ENCODE measurements around the gene SEMA6A. TPM values are rescaled to one million over a fixed set of nuclear protein-coding genes. Genes with fewer than 3 reads are reported as not detected.
A peak's percentile ranks its signal among the peaks of the same experiment; 100 is the strongest.

The SEMA6A gene
- polyA plus RNA-seq, 1 of the 3 experiments (the other 2 are of a cell fraction): 0.18 TPM

DNA sequence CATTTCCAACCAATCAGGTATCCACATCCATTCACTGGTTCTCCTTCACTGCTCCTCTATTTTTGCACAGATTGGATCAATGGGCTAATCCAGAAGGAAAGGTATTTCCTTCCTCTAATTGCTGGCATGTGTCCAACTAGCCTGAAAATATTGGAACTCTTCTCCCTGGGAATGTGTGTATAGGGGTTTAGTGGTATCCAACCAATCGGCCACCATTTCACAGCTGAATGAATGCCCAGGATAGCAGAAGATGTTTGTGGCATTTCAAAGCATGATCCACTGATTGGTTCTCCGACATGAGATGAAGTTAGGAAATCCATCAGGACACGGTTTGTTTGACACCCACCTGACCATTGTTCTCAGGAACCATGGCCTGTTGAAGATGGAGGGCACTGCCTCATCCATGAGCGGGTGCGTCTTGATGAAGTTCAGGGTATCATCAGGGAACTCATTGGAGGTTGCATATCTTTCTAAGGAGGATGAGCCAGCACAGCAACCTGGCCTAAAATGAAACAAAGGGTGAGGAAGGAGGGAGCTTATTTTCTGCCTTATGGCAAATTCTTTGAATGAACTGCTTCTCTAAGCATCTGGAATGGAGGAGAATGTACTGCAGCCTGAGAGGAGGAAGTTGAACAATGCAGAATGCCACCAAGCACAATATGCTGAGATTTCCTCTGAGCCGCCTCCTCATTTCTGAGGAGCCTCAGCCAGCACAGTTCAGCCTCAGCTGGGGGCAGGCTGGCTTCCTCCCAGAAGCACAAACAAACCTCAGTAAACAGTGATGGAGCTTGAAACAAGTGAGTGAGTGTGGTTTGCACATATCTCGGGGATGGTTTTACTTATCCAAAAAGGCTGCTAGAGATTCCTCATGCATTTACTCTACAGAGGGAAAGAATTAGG is 94.6 kb downstream of the SEMA6A start (continued):
- no peak for TF ChIP-seq REST (IDR thresholded peaks at IDR 0.05; ENCODE audit: low read depth, low read length)
- no peak for TF ChIP-seq TCF12 (IDR thresholded peaks at IDR 0.05)

GRCh38 chr5:116478491-116478890 is 96.1 kb downstream of the SEMA6A start:
- H3K36me3 ChIP-seq (replicated peaks in 1 of 2; ENCODE audit: control insufficient read depth in 1 of 2, insufficient read depth in 2 of 2, low read length in 1 of 2): no peaks in the 10 kb centered on the region
- no peak overlapping the region for H3K27ac ChIP-seq (ENCODE audit: low read depth in 2 of 2, low read length in 1 of 2)
- peaks cover 0 to 2% of the 10 kb centered on the region in 2 experiments; a peak in 2 of 4 replicates for H3K4me1 ChIP-seq (ENCODE audit: control insufficient read depth in 1 of 2, insufficient read depth in 2 of 2, low read depth in 1 of 2, low read length in 1 of 2)
- H3K79me2 ChIP-seq (ENCODE audit: insufficient read depth): no peaks in the 10 kb centered on the region
- no peak overlapping the region for H3K4me3 ChIP-seq (ENCODE audit: low read depth in 2 of 2, low read length in 1 of 2)
- H3K9me3 ChIP-seq: no peaks in the 10 kb centered on the region
- DNase-seq: no peak
- CTCF ChIA-PET: no interaction called here
- H3K4me2 ChIP-seq: no peak overlapping the region
- H2AFZ ChIP-seq (ENCODE audit: low read depth): no peak overlapping the region
- no peaks in the 10 kb centered on the region for H3K27me3 ChIP-seq (ENCODE audit: insufficient read depth)
- no peaks in the 10 kb centered on the region for H3K9me2 ChIP-seq
- no peaks in the 10 kb centered on the region for H3F3A ChIP-seq (replicated peaks; ENCODE audit: insufficient read depth)
- no peaks in the 10 kb centered on the region for H4K20me1 ChIP-seq (ENCODE audit: insufficient read depth)
- TF ChIP-seq USF1 (IDR thresholded peaks at IDR 0.05; ENCODE audit: borderline replicate concordance, low read depth) (no peak), TCF12 (IDR thresholded peaks at IDR 0.05) (peak; percentile 26; the same call in 1 of the 2 replicates)
- POLR2A ChIA-PET: no interaction called here
- WGBS (ENCODE audit: low lambda C conversion rate): 83% methylated on average over 2 of the region's 2 CpGs
- no peak overlapping the region for H3K9ac ChIP-seq

- Histone ChIP-seq H3K4me2 (no peak overlapping the region), H3K9me2 (no peaks in the 10 kb centered on the region), H3K79me2 (ENCODE audit: insufficient read depth) (no peaks in the 10 kb centered on the region), H2AFZ (ENCODE audit: low read depth) (no peak overlapping the region), H3F3A (replicated peaks; ENCODE audit: insufficient read depth) (no peaks in the 10 kb centered on the region), H3K9me3 (no peaks in the 10 kb centered on the region), H3K36me3 (replicated peaks in 1 of 2; ENCODE audit: control insufficient read depth in 1 of 2, insufficient read depth in 2 of 2, low read length in 1 of 2) (no peaks in the 10 kb centered on the region), H3K27ac (ENCODE audit: low read depth in 2 of 2, low read length in 1 of 2) (no peak overlapping the region), H3K27me3 (ENCODE audit: insufficient read depth) (no peaks in the 10 kb centered on the region), H3K4me3 (ENCODE audit: low read depth in 2 of 2, low read length in 1 of 2) (no peak overlapping the region; a peak in 1 of 4 replicates), H3K9ac (no peak overlapping the region), H3K4me1 (ENCODE audit: control insufficient read depth in 1 of 2, insufficient read depth in 2 of 2, low read depth in 1 of 2, low read length in 1 of 2) (no peaks in the 10 kb centered on the region), H4K20me1 (ENCODE audit: insufficient read depth) (no peaks in the 10 kb centered on the region)
- TF ChIP-seq GABPA (IDR thresholded peaks at IDR 0.05; ENCODE audit: low read depth): no peak
- no peak for TF ChIP-seq RXRA (IDR thresholded peaks at IDR 0.05; ENCODE audit: borderline replicate concordance, low read depth)
- no peak for TF ChIP-seq POLR2AphosphoS5 (IDR thresholded peaks at IDR 0.05; ENCODE audit: low read depth, low read length)
- TF ChIP-seq RFX5 (IDR thresholded peaks at IDR 0.05; ENCODE audit: low read length): no peak
- TF ChIP-seq REST (IDR thresholded peaks at IDR 0.05; ENCODE audit: low read depth, low read length): no peak
- no peak for TF ChIP-seq FOXJ3 (CRISPR knock-in tag; IDR thresholded peaks at IDR 0.05)
- TF ChIP-seq RCOR1 (IDR thresholded peaks at IDR 0.05; ENCODE audit: low read length): no peak
- TF ChIP-seq CHD2 (IDR thresholded peaks at IDR 0.05; ENCODE audit: low read length, partially characterized antibody): no peak
- no peak for TF ChIP-seq NRF1 (IDR thresholded peaks at IDR 0.05; ENCODE audit: low read depth, low read length)
- TF ChIP-seq FOSL2 (IDR thresholded peaks at IDR 0.05; ENCODE audit: borderline replicate concordance, low read depth): no peak
- 83% methylated on average over 4 of the region's 4 CpGs for WGBS (ENCODE audit: low lambda C conversion rate)
- DNase-seq: no peak
- ChIA-PET POLR2A (interaction anchor here (0.6 kb wide), 1 partner anchor 81 kb away, joined by 5 read pairs; no protein-coding TSS in a partner anchor), CTCF (no interaction called here)
Measured at GRCh38 chr5:116476897-116477537, 97.6 kb downstream of the SEMA6A start.
